Smooth muscle cell (in vitro differentiated cells): ENCODE results near the gene RIPK1. TPM values are rescaled to one million over a fixed set of nuclear protein-coding genes. Genes with fewer than 3 reads are reported as not detected.

Experiments used
- DNase-seq: peaks from one replicate; lab custom pipeline; 2025; ENCODE audit not compliant: unreplicated experiment; lab: John Stamatoyannopoulos, UW
- H2AFZ ChIP-seq: fragments of 200-600 bp; sonication (generic); 2 replicates; pipeline ENCODE4 v1.6.0; 2016; ENCODE audit warnings: antibody characterized with exemption, low read depth, mild to moderate bottlenecking
- H3F3A ChIP-seq: fragments of 200-600 bp; sonication (generic); 2 replicates; pipeline ENCODE4 v1.6.0; 2017; ENCODE audit warnings: antibody characterized with exemption, low read depth
- H3K27ac ChIP-seq: fragments of 200-600 bp; sonication (generic); 2 replicates; pipeline ENCODE4 v1.5.1; 2016; ENCODE audit warnings: low read depth, mild to moderate bottlenecking
- H3K27me3 ChIP-seq: fragments of 200-600 bp; sonication (generic); 2 replicates; pipeline ENCODE4 v1.6.1; 2016; ENCODE audit warnings: low read depth, mild to moderate bottlenecking
- H3K36me3 ChIP-seq: fragments of 200-600 bp; sonication (generic); 2 replicates; pipeline ENCODE4 v1.5.1; 2016; ENCODE audit warnings: low read depth
- H3K4me1 ChIP-seq: fragments of 200-600 bp; sonication (generic); 2 replicates; pipeline ENCODE4 v1.5.1; 2016; ENCODE audit warnings: low read depth
- H3K4me2 ChIP-seq: fragments of 200-600 bp; sonication (generic); 2 replicates; pipeline ENCODE4 v1.6.0; 2016; ENCODE audit warnings: mild to moderate bottlenecking
- H3K4me3 ChIP-seq: fragments of 200-600 bp; sonication (generic); 2 replicates; pipeline ENCODE4 v1.5.1; 2016; ENCODE audit warnings: mild to moderate bottlenecking
- H3K79me2 ChIP-seq: fragments of 200-600 bp; sonication (generic); 2 replicates; pipeline ENCODE4 v1.6.0; 2016; ENCODE audit warnings: low read depth, mild to moderate bottlenecking
- H3K9ac ChIP-seq: fragments of 200-600 bp; sonication (generic); 2 replicates; pipeline ENCODE4 v1.6.0; 2016; ENCODE audit warnings: low read depth
- H3K9me3 ChIP-seq: fragments of 200-600 bp; sonication (generic); replicated peaks from 2 replicates; pipeline ENCODE4 v1.5.1; 2016; ENCODE audit warnings: low read depth
- H4K20me1 ChIP-seq: fragments of 200-600 bp; sonication (generic); 2 replicates; pipeline ENCODE4 v1.6.0; 2016; ENCODE audit warnings: low read depth
- CTCF ChIP-seq: fragments of 200-600 bp; sonication (generic); IDR thresholded peaks from 2 replicates; pipeline ENCODE4 v1.5.1; 2017; ENCODE audit warnings: borderline replicate concordance, mild to moderate bottlenecking, antibody characterized with exemption; ENCODE audit not compliant: insufficient read depth, poor library complexity, severe bottlenecking
- WGBS: methylation state at CpG from one replicate; pipeline ENCODE4 v1.1.7; 2016; ENCODE audit warnings: low lambda C conversion rate; 5-methylcytosine and 5-hydroxymethylcytosine counted together
- polyA plus RNA-seq: library from polyadenylated mRNA; unstranded; fragments of >200 nt; fragmentation: Nextera tagmentation; extraction: Ambion mirVana; gene quantifications from 2 replicates; pipeline ENCODE4 v1.2.1, GENCODE V29; 2016
- total RNA-seq: library from RNA; depleted of rRNA; stranded (reverse); fragments of >200 nt; gene quantifications from 2 replicates; pipeline ENCODE4 v1.2.3, GENCODE V29; 2014

Gene RIPK1
- total and polyA plus RNA-seq, 2 experiments from 2014 or later, result 8.7 to 12.2 TPM

DNA sequence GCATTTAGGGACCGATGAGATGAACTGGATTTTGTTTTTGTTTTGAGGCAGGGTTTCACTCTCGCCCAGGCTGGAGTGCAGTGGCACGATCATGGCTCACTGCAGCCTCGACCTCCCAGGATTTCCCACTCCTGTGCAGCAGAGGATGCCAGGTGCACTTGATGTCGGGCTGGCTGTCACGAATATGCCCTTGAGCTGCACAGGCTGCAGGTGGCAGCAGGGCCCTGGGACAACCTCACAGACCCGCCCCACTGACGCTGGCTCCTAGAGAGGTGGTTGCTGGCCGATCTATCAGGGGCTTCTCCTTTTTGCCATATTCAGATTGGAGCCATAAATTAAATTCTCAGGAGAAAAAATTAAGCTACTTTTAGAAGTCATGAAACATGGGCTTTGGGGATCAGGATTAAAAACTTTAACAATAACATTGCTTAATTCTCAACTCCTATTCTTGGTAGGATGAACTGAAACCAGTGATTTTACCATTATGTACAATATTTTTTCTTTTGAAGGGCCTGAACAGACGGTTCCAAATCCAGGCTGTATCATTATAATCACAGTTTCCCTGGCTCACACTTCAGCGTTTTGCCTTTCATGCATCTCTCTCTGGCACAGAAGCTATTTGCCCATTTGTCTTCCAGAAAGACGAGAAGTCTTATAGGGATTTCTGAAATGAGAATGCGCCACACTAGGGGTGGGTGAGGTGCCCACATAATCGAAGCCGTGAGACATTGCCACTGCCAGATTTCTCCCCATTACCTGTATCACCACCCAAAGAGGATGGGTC, 36.2 kb upstream of the RIPK1 start:
- Histone ChIP-seq H3K36me3 (no peaks in the 10 kb centered on the region), H3K4me2 (no peak overlapping the region), H3K27me3 (no peaks in the 10 kb centered on the region), H3K9me3 (no peaks in the 10 kb centered on the region), H4K20me1 (no peaks in the 10 kb centered on the region), H3K79me2 (no peaks in the 10 kb centered on the region), H3K27ac (no peak overlapping the region), H3K4me3 (no peak overlapping the region), H2AFZ (no peak overlapping the region), H3K4me1 (no peaks in the 10 kb centered on the region), H3K9ac (no peak overlapping the region), H3F3A (no peaks in the 10 kb centered on the region)
- 75% methylated on average over 15 of the region's 15 CpGs for WGBS
- DNase-seq, result no peak
- TF ChIP-seq CTCF, result no peak

GRCh38 chr6:3032986-3033385, 35.3 kb upstream of the RIPK1 start:
- DNase-seq, result no peak
- Histone ChIP-seq H3K79me2 (no peaks in the 10 kb centered on the region), H2AFZ (no peak overlapping the region), H3K27ac (no peak overlapping the region), H3K36me3 (no peaks in the 10 kb centered on the region), H3F3A (no peaks in the 10 kb centered on the region), H4K20me1 (no peaks in the 10 kb centered on the region), H3K27me3 (no peaks in the 10 kb centered on the region), H3K4me2 (no peak overlapping the region), H3K9me3 (no peaks in the 10 kb centered on the region), H3K9ac (no peak overlapping the region), H3K4me1 (peaks cover 3% of the 10 kb centered on the region), H3K4me3 (no peak overlapping the region)
- WGBS, result 90% methylated on average over 3 of the region's 3 CpGs
- no peak for TF ChIP-seq CTCF

- H3K79me2 ChIP-seq, result no peaks in the 10 kb centered on the region
- no peaks in the 10 kb centered on the region for H3F3A ChIP-seq
- no peak overlapping the region for H3K9ac ChIP-seq
- H2AFZ ChIP-seq, result no peak overlapping the region
- peaks cover 9% of the 10 kb centered on the region for H3K4me1 ChIP-seq
- H3K9me3 ChIP-seq, result no peaks in the 10 kb centered on the region
- H3K36me3 ChIP-seq, result no peaks in the 10 kb centered on the region
- 94% methylated on average over 5 of the region's 5 CpGs for WGBS
- no peak overlapping the region for H3K4me2 ChIP-seq
- H3K27ac ChIP-seq, result no peak overlapping the region
- DNase-seq, result no peak
- TF ChIP-seq CTCF, result no peak
- H3K4me3 ChIP-seq, result no peak overlapping the region
- H3K27me3 ChIP-seq, result no peaks in the 10 kb centered on the region
- H4K20me1 ChIP-seq, result no peaks in the 10 kb centered on the region
Observed at GRCh38 chr6:3033652-3034051, 34.6 kb upstream of the RIPK1 start.

GRCh38 chr6:3035397-3035796, 32.9 kb upstream of the RIPK1 start:
- H4K20me1 ChIP-seq, result no peaks in the 10 kb centered on the region
- DNase-seq, result no peak
- H3K4me3 ChIP-seq, result no peak overlapping the region
- 80% methylated on average over 5 of the region's 5 CpGs for WGBS
- H3K27me3 ChIP-seq, result no peaks in the 10 kb centered on the region
- no peak overlapping the region for H3K9ac ChIP-seq
- no peaks in the 10 kb centered on the region for H3F3A ChIP-seq
- H3K36me3 ChIP-seq, result no peaks in the 10 kb centered on the region
- no peaks in the 10 kb centered on the region for H3K79me2 ChIP-seq
- no peak overlapping the region for H3K27ac ChIP-seq
- H3K9me3 ChIP-seq, result no peaks in the 10 kb centered on the region
- no peak overlapping the region for H2AFZ ChIP-seq
- no peak for TF ChIP-seq CTCF
- no peak overlapping the region for H3K4me2 ChIP-seq
- H3K4me1 ChIP-seq, result peaks cover 17% of the 10 kb centered on the region
